T-helper 1 cell treated with Interleukin-12 subunit alpha and Interleukin-12 subunit beta and Interleukin-4 antibody, amounts not matched to agents 30 μg/mL and 1 μg/mL, for 36 hours (primary cell): ENCODE data around the gene SIGLEC12.

Experiments
- H3K27ac Mint-ChIP-seq: one replicate; pipeline ENCODE4 v1.8.0; 2021; ENCODE audit warnings: mild to moderate bottlenecking, mixed read lengths
- H3K27me3 Mint-ChIP-seq: one replicate; pipeline ENCODE4 v1.8.0; 2021; ENCODE audit warnings: low read depth, mixed read lengths
- H3K36me3 Mint-ChIP-seq: one replicate; pipeline ENCODE4 v1.8.0; 2021; ENCODE audit warnings: low read depth, mixed read lengths
- H3K4me1 Mint-ChIP-seq: one replicate; pipeline ENCODE4 v1.8.0; 2021; ENCODE audit warnings: low read depth, mixed read lengths
- H3K4me3 Mint-ChIP-seq: one replicate; pipeline ENCODE4 v1.8.0; 2021; ENCODE audit warnings: mild to moderate bottlenecking, moderate library complexity, mixed read lengths
- H3K9me3 Mint-ChIP-seq: one replicate; pipeline ENCODE4 v1.8.0; 2021; ENCODE audit warnings: mixed read lengths

SIGLEC12 gene

GRCh38 chr19:51535535-51535934 is 33.9 kb upstream of the SIGLEC12 start:
- Mint-ChIP-seq H3K9me3 (no peaks in the 10 kb centered on the region), H3K4me1 (no peaks in the 10 kb centered on the region), H3K36me3 (no peaks in the 10 kb centered on the region), H3K27me3 (peaks cover 38% of the 10 kb centered on the region), H3K27ac (no peak overlapping the region), H3K4me3 (no peak overlapping the region)

- peaks cover 45% of the 10 kb centered on the region for H3K27me3 Mint-ChIP-seq
- H3K4me1 Mint-ChIP-seq = no peaks in the 10 kb centered on the region
- H3K9me3 Mint-ChIP-seq = no peaks in the 10 kb centered on the region
- no peak within 1 kb of the TSS for H3K27ac Mint-ChIP-seq
- no peaks in the 10 kb centered on the region for H3K36me3 Mint-ChIP-seq
- H3K4me3 Mint-ChIP-seq = no peak within 1 kb of the TSS
Measured at GRCh38 chr19:51531349-51532315, 30.0 kb upstream of the SIGLEC12 start, which contains the start of gene SIGLEC6. TSS of gene SIGLEC6 (minus strand) at chr19:51531670. CDS start at chr19:51531648, 22 bp downstream.

GRCh38 chr19:51530616-51531015 is 29.0 kb upstream of the SIGLEC12 start:
- H3K27ac Mint-ChIP-seq = no peak overlapping the region
- no peak overlapping the region for H3K4me3 Mint-ChIP-seq
- no peaks in the 10 kb centered on the region for H3K9me3 Mint-ChIP-seq
- H3K36me3 Mint-ChIP-seq = no peaks in the 10 kb centered on the region
- no peaks in the 10 kb centered on the region for H3K4me1 Mint-ChIP-seq
- H3K27me3 Mint-ChIP-seq = peaks cover 42% of the 10 kb centered on the region

- H3K4me1 Mint-ChIP-seq = no peaks in the 10 kb centered on the region
- no peaks in the 10 kb centered on the region for H3K36me3 Mint-ChIP-seq
- H3K27ac Mint-ChIP-seq = no peak overlapping the region
- H3K9me3 Mint-ChIP-seq = no peaks in the 10 kb centered on the region
- peaks cover 29% of the 10 kb centered on the region for H3K27me3 Mint-ChIP-seq
- H3K4me3 Mint-ChIP-seq = no peak overlapping the region
Measured at GRCh38 chr19:51529301-51529700, 27.7 kb upstream of the SIGLEC12 start.

DNA sequence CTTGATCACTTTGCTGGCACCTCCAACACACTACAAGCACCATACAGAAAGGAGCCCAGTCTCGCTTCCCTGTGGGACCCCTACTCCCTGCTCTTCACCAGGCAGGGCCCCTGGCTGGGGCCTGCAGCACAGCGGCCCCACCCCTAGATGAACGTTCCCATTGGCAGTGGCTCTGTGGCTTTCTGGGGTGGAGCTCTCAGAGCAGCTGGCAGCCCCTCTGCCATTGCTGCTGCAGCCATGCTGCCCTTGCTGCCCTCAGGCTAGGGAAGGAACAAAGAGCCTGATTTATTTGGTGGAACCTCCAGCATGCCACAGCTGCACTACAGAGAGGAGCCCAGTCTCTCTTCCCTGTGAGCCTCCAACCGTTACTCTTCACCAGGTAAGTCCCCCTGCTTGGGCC is 24.1 kb upstream of the SIGLEC12 start:
- Mint-ChIP-seq H3K27ac (no peak overlapping the region), H3K4me1 (no peaks in the 10 kb centered on the region), H3K4me3 (no peak overlapping the region), H3K36me3 (no peaks in the 10 kb centered on the region), H3K9me3 (no peaks in the 10 kb centered on the region), H3K27me3 (peaks cover 24% of the 10 kb centered on the region)

- H3K36me3 Mint-ChIP-seq = no peaks in the 10 kb centered on the region
- H3K9me3 Mint-ChIP-seq = no peaks in the 10 kb centered on the region
- H3K27ac Mint-ChIP-seq = no peak overlapping the region
- H3K4me1 Mint-ChIP-seq = no peaks in the 10 kb centered on the region
- H3K27me3 Mint-ChIP-seq = peaks cover 24% of the 10 kb centered on the region
- no peak overlapping the region for H3K4me3 Mint-ChIP-seq
Measured at GRCh38 chr19:51524666-51525264, 23.2 kb upstream of the SIGLEC12 start.

DNA sequence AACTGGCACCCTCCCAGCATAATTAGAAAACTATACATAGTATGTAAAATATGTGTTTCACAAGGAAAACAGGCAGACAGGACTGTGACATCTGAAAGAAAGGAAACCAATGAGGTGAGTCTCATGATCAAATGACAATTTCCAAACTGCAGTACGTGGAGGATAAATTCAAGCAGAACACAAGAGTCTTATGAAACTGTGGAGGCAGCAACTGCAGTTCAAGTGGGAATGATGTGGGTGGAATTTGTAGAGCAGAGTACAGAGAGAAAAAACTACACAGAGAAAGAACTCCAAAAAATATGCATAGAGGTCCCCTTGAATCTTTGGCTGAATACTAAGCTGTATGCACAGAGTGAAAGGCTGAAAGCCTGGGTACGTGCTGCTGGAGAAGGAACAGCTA is 20.2 kb upstream of the SIGLEC12 start:
- no peaks in the 10 kb centered on the region for H3K9me3 Mint-ChIP-seq

GRCh38 chr19:51521357-51521756 is 19.8 kb upstream of the SIGLEC12 start:
- no peak overlapping the region for H3K27ac Mint-ChIP-seq
- H3K36me3 Mint-ChIP-seq = no peaks in the 10 kb centered on the region
- H3K4me1 Mint-ChIP-seq = no peaks in the 10 kb centered on the region
- no peak overlapping the region for H3K4me3 Mint-ChIP-seq
- no peaks in the 10 kb centered on the region for H3K9me3 Mint-ChIP-seq
- H3K27me3 Mint-ChIP-seq = peaks cover 33% of the 10 kb centered on the region

More for the DNA sequence above, 20.2 kb upstream of the SIGLEC12 start:
- no peaks in the 10 kb centered on the region for H3K36me3 Mint-ChIP-seq
- H3K27me3 Mint-ChIP-seq = peaks cover 30% of the 10 kb centered on the region
- no peaks in the 10 kb centered on the region for H3K4me1 Mint-ChIP-seq
- H3K4me3 Mint-ChIP-seq = no peak overlapping the region
- H3K27ac Mint-ChIP-seq = no peak overlapping the region

- Mint-ChIP-seq H3K27me3 (peaks cover 36% of the 10 kb centered on the region), H3K4me3 (no peak overlapping the region), H3K9me3 (no peaks in the 10 kb centered on the region), H3K27ac (no peak overlapping the region), H3K36me3 (no peaks in the 10 kb centered on the region), H3K4me1 (no peaks in the 10 kb centered on the region)
Measured at GRCh38 chr19:51520728-51521127, 19.1 kb upstream of the SIGLEC12 start.

- peaks cover 31% of the 10 kb centered on the region for H3K27me3 Mint-ChIP-seq
- H3K4me1 Mint-ChIP-seq = peaks cover 2% of the 10 kb centered on the region
- H3K4me3 Mint-ChIP-seq = no peak overlapping the region
- no peaks in the 10 kb centered on the region for H3K9me3 Mint-ChIP-seq
- no peak overlapping the region for H3K27ac Mint-ChIP-seq
- no peaks in the 10 kb centered on the region for H3K36me3 Mint-ChIP-seq
Measured at GRCh38 chr19:51514866-51515481, 13.4 kb upstream of the SIGLEC12 start.

DNA sequence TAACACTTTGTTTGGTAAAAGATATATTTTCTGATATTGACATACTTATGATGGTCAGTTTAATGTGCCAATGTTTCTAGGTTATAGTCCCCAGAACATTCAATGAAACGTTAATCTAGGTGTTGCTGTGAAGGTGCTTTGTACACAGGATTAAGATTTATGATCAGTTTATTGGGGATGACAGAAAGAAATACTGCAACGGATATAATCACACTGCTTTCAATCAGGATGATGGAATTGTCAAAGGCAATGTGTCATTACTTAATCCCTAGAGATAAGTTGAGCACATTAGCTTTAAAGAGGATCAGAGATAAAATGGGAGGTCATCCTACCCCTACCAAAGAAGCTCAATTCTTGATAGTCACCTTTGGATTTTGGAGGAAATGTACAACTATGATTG is 12.4 kb upstream of the SIGLEC12 start:
- H3K36me3 Mint-ChIP-seq = no peaks in the 10 kb centered on the region
- peaks cover 31% of the 10 kb centered on the region for H3K27me3 Mint-ChIP-seq
- no peak overlapping the region for H3K27ac Mint-ChIP-seq
- peaks cover 2% of the 10 kb centered on the region for H3K4me1 Mint-ChIP-seq
- H3K9me3 Mint-ChIP-seq = no peaks in the 10 kb centered on the region
- no peak overlapping the region for H3K4me3 Mint-ChIP-seq

GRCh38 chr19:51511353-51511752 is 9.8 kb upstream of the SIGLEC12 start:
- Mint-ChIP-seq H3K4me3 (no peak overlapping the region), H3K4me1 (peaks cover 2% of the 10 kb centered on the region), H3K36me3 (no peaks in the 10 kb centered on the region), H3K27me3 (peaks cover 16% of the 10 kb centered on the region), H3K9me3 (no peaks in the 10 kb centered on the region), H3K27ac (no peak overlapping the region)

GRCh38 chr19:51509823-51510660 is 8.4 kb upstream of the SIGLEC12 start:
- Mint-ChIP-seq H3K4me1 (peaks cover 2% of the 10 kb centered on the region), H3K36me3 (no peaks in the 10 kb centered on the region), H3K9me3 (no peaks in the 10 kb centered on the region), H3K27ac (no peak overlapping the region), H3K4me3 (no peak overlapping the region), H3K27me3 (peaks cover 12% of the 10 kb centered on the region)
